AG10803 (cell line): ENCODE data around the gene CCDC91.
"Not testable (repeated sequence)": the region's sequence is repeated elsewhere in the genome, so short reads cannot be mapped to it uniquely, and the experiment has no call there.

ENCODE experiments used
- DNase-seq: peaks from one replicate; pipeline ENCODE4 v3.0.0; 2010; ENCODE audit warnings: low read depth
- H3K4me3 ChIP-seq: 2 replicates; pipeline ENCODE4 v1.5.1; 2011; ENCODE audit warnings: mild to moderate bottlenecking, low read length, control low read depth
- CTCF ChIP-seq: conservative IDR thresholded peaks from 2 replicates; pipeline ENCODE4 v1.5.1; 2011; ENCODE audit warnings: mild to moderate bottlenecking, low read length, control low read depth, inconsistent platforms

CCDC91 gene

GRCh38 chr12:28460420-28461130 is 270.3 kb downstream of the CCDC91 start:
- no peak overlapping the region for H3K4me3 ChIP-seq
- TF ChIP-seq CTCF = no peak
- DNase-seq = no peak

- no peak overlapping the region for H3K4me3 ChIP-seq
- no peak for DNase-seq
- TF ChIP-seq CTCF = no peak
These were observed 273.1 kb downstream of the CCDC91 start for GRCh38 chr12:28463396-28463795.

- not testable (repeated sequence) for DNase-seq, H3K4me3 ChIP-seq
These were observed 281.5 kb downstream of the CCDC91 start for GRCh38 chr12:28471762-28472161.

GRCh38 chr12:28476206-28476605 is 285.9 kb downstream of the CCDC91 start:
- DNase-seq, H3K4me3 ChIP-seq: not testable (repeated sequence)

GRCh38 chr12:28479097-28479496 is 288.8 kb downstream of the CCDC91 start:
- H3K4me3 ChIP-seq, DNase-seq: not testable (repeated sequence)

- DNase-seq = no peak
- no peak overlapping the region for H3K4me3 ChIP-seq
- no peak for TF ChIP-seq CTCF
These were observed 289.4 kb downstream of the CCDC91 start for GRCh38 chr12:28479683-28480082.

- no peak for DNase-seq
- no peak for TF ChIP-seq CTCF
These were observed 293.9 kb downstream of the CCDC91 start for GRCh38 chr12:28484156-28484555.

GRCh38 chr12:28486521-28486920 is 296.3 kb downstream of the CCDC91 start:
- H3K4me3 ChIP-seq = no peak overlapping the region
- no peak for TF ChIP-seq CTCF
- DNase-seq = peak; percentile 42

More at GRCh38 chr12:28484156-28484555, 293.9 kb downstream of the CCDC91 start:
- no peak overlapping the region for H3K4me3 ChIP-seq

- peak; percentile 72 for DNase-seq
- TF ChIP-seq CTCF = no peak
- no peak overlapping the region for H3K4me3 ChIP-seq
These were observed 299.0 kb downstream of the CCDC91 start for GRCh38 chr12:28489246-28489645.
